ENCODE measurements around the gene ANKRD55.

- TF ChIP-seq SP1 (IDR thresholded peaks at IDR 0.05), result no peak
- no peak for TF ChIP-seq ZNF384 (IDR thresholded peaks at IDR 0.05)
- TF ChIP-seq SUZ12 (IDR thresholded peaks at IDR 0.05), result no peak
- TF ChIP-seq FOXM1 (IDR thresholded peaks at IDR 0.05; ENCODE audit: borderline replicate concordance), result no peak
- TF ChIP-seq ARNT (IDR thresholded peaks at IDR 0.05), result no peak
- TF ChIP-seq ELF4 (IDR thresholded peaks at IDR 0.05), result no peak
Observed at GRCh38 chr5:56228631-56229030, 4.5 kb downstream of the ANKRD55 start.

Measured in HEK293T (cell line).